Measurements from ENCODE around the gene IFNGR2. TPM values are rescaled to one million over a fixed set of nuclear protein-coding genes. Genes with fewer than 3 reads are reported as not detected.
"Not testable (repeated sequence)": the region's sequence is repeated elsewhere in the genome, so short reads cannot be mapped to it uniquely, and the experiment has no call there.

IFNGR2 gene
- total RNA-seq, 1 experiment from 2014 or later, result 121 TPM

DNA sequence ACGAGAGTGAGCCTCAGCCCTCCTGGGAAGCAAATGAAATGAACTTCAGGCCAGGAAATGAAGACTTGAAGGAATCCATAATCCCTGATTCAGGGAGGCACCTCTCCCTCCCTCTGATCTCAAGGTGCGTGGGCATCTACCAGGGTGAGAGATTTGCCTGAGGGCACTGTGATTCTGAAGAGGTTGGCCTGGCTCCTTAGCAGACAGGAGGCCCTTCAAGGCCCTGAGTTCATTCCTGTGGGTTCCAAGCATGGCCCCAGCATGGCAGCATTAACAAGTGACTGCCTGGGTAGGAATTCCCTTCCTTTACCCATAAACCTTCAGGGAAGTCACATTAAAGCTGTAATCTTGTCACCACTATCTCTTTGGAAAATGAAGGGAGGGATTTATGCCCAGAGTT lies 29.8 kb upstream of the IFNGR2 start:
- in situ Hi-C loops (cut with HindIII; ENCODE audit: low pct_unique_long_range_greater_than_20kb, low sequenced_read_pairs), result no loop called here
- DNase-seq (ENCODE audit: low read depth, low spot score), result no peak

DNA sequence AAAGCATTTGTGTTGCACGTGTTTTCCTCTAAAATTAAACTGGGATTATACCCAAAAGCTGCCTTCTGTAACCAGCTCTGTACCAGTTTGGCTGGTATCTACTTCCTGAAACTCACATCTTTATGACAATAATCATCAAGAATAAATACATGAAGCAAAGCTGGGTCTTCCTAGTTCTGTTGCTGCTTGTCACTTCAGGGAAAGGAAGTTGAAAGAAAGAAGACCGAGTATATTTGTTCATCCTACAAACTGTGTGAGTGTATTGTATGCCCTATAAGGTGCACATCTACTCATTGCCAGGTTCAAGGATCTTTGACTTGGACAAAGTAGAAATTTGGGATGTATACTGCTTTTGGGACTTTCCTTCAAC lies 29.1 kb upstream of the IFNGR2 start:
- in situ Hi-C loops (cut with HindIII; ENCODE audit: low pct_unique_long_range_greater_than_20kb, low sequenced_read_pairs), result no loop called here
- DNase-seq (ENCODE audit: low read depth, low spot score), result no peak

DNA sequence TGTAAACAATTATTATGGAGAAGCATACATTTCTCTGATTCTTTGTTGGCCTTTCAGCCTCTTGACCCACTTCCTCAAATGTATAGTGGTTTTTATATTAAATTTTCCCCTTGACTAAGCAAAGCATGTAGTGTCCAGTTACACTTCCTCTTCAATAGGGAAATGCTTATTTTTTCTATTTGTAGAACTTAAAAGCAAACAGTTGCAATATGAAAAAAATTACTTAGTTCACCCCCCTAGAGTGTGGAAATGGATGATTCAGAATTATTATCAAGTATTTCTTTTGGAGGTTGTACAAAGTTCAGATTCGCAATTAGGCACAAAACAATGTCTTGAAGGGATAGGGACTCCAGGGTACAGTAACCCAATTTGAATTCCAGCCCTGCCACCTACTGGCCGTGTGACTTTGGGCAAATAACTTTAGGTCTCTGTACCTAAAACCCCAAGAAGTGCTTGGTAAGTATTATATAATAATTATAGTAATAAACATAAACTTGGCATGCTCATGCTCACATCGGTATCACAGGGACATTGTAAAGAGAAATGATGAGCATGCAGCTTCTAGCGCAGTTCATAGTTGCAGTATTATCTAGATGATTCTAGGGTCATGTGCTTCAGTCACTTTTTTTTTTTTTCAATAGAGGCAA lies 28.6 kb upstream of the IFNGR2 start:
- in situ Hi-C loops (cut with HindIII; ENCODE audit: low pct_unique_long_range_greater_than_20kb, low sequenced_read_pairs), result no loop called here
- DNase-seq (ENCODE audit: low read depth, low spot score), result peak; percentile 60

DNA sequence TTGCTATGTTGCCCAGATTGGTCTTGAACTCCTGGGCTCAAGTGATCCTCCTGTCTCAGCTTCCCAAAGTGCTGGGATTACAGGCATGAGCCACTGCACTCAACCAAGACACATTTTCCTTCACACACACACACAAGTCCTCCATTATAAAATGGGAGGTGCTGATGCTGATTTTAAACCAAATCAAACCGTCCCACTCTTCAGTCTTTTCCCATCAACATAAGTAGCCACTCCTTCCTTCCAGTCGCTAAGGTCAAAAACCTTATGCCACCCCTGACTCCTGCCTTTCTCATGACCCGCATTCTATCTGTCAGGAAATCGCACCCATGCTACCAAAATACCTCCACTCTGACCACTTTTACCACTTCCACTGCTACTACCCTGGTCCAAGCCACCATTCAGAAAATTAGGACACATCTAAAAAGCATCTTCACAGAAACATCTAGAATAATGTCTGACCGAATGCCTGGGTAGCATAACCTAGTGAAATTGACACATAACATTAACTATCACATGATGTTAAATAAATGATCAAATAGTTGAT lies 28.0 kb upstream of the IFNGR2 start:
- in situ Hi-C loops (cut with HindIII; ENCODE audit: low pct_unique_long_range_greater_than_20kb, low sequenced_read_pairs), result no loop called here
- DNase-seq (ENCODE audit: low read depth, low spot score), result peak; percentile 29

DNA sequence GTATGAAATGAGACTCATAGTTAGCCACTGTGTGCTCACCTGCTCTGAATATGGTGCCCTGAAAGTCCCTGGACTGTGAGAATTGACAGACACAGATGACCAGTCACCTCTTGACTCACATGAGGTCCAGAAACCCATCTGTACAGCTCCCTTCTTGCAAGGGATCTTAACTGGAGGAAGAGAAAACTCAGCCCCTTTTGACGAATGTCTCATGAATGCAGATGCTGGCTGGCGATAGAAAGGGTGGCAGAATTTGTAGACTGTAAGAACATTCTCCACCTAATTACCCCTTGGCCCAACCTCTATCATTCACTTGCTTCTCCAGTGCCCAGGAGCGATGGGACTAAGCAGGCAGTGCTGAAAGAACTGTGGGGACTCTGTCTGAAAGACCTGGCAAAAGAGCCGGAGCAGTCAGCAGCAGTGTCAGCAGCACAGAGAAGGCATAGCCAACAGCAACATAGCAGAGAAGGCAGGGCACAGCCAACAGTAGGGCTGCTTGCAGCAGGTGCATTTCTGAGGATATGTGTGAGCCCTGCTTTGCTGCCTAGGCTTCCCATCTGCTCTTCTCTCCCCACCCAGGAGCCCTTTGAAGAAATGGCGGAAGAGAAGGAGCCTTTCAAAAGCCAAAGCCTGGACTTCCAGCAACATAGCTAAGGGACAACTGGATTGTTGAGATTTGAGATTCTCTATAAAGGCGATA lies 25.8 kb upstream of the IFNGR2 start:
- in situ Hi-C loops (cut with HindIII; ENCODE audit: low pct_unique_long_range_greater_than_20kb, low sequenced_read_pairs), result no loop called here
- DNase-seq (ENCODE audit: low read depth, low spot score), result no peak

DNA sequence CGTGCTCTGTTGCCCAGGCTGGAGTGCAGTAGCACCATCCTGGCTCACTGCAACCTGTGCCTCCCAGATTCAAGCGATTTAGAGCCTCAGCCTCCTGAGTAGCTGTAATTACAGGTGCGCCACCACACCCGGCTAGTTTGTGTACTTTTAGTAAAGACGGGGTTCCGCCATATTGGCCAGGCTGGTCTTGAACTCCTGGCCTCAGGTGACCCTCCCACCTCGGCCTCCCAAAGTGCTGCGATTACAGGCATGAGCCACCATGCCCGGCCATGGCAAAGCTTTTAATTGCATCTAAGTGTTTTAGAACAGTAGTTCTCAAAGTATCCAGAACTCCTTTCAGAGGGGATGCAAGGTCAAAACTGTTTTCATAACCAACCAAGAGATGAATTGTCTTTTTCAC lies 25.1 kb upstream of the IFNGR2 start:
- in situ Hi-C loops (cut with HindIII; ENCODE audit: low pct_unique_long_range_greater_than_20kb, low sequenced_read_pairs), result no loop called here
- no peak for DNase-seq (ENCODE audit: low read depth, low spot score)

DNA sequence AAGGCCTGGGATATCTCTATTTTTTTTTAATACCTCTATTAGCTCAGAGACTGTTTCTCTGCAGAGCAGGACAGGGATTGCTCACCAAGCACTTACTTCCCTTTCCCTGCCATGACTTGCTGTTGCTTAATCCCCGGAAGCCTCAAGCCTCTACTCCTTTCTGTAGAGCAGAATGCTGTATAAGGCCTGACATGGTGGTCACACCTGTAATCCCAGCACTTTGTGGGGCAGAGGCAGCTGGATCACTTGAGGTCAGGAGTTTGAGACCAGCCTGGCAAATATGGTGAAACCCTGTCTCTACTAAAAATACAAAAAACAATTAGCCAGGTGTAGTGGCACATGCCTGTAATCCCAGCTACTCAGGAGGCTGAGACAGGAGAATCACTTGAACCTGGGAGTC lies 23.3 kb upstream of the IFNGR2 start:
- in situ Hi-C loops (cut with HindIII; ENCODE audit: low pct_unique_long_range_greater_than_20kb, low sequenced_read_pairs), result not testable (repeated sequence)
- DNase-seq (ENCODE audit: low read depth, low spot score), result peak; percentile 27

DNA sequence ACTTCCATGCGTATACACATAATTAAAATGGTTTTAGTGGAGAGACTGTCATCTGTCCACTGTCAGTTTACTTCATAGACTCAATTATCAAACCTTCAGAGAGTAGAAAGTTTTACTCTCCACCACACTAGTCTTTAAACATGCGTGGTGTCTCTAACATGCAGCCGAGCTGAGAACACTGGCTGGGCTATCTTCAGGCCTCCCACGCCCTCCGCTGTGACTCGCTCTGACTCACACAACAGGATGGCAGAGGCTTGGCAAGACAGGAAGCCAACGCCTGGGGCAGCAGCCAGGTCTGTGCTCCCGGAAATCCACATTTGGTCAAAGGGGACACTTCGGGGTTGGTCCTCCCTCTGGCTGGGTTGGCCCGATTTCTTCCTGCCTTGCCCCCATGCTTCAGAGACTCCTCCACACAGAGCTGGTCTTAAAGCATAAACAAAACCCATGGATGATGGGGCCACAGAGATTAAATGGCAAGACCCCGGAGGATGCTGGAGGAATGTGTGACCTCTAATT lies 22.7 kb upstream of the IFNGR2 start:
- in situ Hi-C loops (cut with HindIII; ENCODE audit: low pct_unique_long_range_greater_than_20kb, low sequenced_read_pairs), result no loop called here

DNA sequence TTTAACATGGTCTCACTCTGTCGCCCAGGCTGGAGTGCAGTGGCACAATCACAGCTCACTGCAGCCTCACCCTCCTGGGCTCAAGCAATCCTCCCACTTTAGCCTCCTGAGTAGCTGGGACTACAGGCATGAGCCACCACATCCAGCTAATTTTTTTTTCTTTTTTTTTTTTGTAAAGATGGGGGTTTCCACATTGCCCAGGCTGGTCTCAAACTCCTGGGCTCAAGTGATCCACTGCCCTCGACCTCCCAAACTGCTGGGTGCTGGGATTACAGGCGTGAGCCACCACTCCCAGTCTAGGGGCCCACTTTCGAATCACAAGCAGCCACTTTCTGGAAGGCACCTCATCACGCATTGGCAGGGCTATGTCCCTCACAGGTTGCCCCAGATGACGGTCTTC lies 21.8 kb upstream of the IFNGR2 start:
- in situ Hi-C loops (cut with HindIII; ENCODE audit: low pct_unique_long_range_greater_than_20kb, low sequenced_read_pairs); DNase-seq (ENCODE audit: low read depth, low spot score): not testable (repeated sequence)

More for the DNA sequence above, 22.7 kb upstream of the IFNGR2 start:
- peak; percentile 96 for DNase-seq (ENCODE audit: low read depth, low spot score)

DNA sequence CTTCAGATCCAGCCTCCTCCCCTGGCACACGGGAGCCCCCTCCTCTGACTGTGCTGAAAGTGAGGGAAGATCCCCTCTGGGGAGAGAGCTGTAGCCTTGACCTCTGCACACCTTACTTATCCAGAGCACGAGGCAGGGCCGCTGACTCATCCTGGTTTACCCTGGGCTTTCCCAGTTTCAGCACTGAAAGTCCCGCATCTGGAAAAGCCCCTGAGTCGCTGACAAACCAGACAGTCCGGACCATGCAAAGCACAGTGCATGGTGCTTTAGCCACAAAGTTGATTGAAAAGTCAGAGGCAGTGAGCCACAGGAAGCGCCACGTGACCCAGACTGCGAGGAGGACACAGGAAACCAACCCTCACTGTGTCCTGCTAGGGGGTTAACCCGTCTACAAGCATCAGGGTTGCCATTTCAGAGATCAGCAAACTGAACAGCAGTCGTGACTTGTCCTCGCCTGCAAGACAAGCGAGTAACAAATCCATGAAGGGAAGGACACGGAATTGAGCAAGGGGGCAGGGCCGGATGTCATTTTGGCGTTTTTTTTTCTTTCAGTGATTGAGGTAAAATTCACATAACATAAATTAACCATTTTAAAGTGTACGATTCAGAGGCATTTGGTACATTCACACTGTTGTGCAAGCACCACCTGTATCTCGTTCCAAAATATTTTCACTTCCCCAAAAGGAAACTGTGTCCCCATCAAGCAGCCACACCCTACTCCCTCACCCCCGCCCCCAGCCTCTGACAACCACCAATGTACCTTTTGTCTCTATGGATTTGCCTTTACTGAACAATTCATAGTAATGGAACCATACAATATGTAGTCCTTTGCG lies 19.9 kb upstream of the IFNGR2 start:
- DNase-seq (ENCODE audit: low read depth, low spot score), result peak; percentile 37
- in situ Hi-C loops (cut with HindIII; ENCODE audit: low pct_unique_long_range_greater_than_20kb, low sequenced_read_pairs), result no loop called here

DNA sequence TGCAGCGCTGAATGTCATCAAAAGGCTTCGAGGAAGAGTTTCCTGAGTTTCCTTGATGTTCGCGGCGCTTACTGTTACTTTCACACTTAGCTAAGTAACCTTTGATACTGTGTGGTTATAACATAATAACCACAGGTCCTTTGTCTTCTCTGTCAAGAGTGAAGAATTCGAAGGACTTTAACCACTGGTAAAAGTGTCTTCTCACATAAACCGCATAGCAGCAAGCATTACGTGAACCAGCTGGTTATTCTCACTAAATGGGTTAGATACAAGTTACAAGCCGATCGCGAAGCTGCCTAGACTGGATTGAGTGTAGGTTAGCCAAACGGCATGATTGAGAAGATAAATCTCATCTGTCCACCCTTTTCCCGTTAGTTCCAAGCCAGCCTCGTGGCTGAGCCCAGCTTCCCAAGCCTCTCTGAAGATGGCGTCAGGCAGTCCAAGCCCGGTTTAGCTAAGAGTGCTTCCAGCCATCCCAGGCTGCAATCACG lies 18.3 kb upstream of the IFNGR2 start:
- DNase-seq (ENCODE audit: low read depth, low spot score), result no peak
- in situ Hi-C loops (cut with HindIII; ENCODE audit: low pct_unique_long_range_greater_than_20kb, low sequenced_read_pairs), result no loop called here

DNA sequence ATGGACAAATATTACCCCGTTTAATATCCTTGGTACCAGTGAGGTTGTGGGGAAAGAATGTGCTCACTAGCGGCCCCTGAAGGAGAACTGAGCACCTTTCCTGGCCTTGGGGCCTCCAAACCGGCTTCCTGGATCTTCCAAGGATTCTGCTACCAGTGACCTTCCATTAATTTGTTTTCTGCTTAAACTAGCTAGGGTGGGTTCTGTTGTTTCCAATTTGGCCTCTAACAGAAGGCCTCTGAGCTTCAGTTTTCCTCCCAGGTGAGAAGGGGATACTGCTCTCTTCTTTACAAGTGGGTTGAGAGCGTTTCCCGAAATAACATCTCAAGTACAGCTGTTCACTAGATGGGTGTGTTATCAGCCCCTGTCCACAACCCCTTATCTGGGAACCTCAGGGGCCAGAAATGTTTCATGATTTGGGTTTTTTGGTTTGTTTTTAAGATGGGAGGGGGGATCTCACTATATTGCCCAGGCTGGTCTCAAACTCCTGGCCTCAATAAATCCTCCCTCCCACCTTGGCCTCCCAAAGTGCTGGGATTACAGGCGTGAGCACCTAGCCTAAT lies 16.9 kb upstream of the IFNGR2 start:
- in situ Hi-C loops (cut with HindIII; ENCODE audit: low pct_unique_long_range_greater_than_20kb, low sequenced_read_pairs), result no loop called here

DNA sequence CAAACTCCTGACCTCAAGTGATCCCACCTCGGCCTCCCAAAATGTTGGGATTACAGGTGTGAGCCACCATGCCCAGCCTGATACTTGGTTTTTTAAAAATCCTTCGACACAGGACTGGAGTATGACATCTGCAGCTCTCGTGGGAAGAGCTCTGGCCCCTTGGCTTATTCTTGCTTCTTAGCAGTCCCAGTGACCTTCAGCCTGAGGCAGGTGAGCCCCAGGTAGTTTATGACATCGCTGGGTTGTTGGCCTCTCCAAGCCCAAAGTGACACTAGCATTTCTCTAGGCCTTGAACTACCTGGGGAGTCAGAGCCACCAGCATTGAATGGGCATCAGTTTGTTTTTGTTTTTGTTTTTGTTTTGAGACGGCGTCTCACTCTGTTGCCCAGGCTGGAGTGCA lies 15.9 kb upstream of the IFNGR2 start:
- in situ Hi-C loops (cut with HindIII; ENCODE audit: low pct_unique_long_range_greater_than_20kb, low sequenced_read_pairs), result no loop called here
- no peak for DNase-seq (ENCODE audit: low read depth, low spot score)

More for the DNA sequence above, 16.9 kb upstream of the IFNGR2 start:
- peak; percentile 47 for DNase-seq (ENCODE audit: low read depth, low spot score)

DNA sequence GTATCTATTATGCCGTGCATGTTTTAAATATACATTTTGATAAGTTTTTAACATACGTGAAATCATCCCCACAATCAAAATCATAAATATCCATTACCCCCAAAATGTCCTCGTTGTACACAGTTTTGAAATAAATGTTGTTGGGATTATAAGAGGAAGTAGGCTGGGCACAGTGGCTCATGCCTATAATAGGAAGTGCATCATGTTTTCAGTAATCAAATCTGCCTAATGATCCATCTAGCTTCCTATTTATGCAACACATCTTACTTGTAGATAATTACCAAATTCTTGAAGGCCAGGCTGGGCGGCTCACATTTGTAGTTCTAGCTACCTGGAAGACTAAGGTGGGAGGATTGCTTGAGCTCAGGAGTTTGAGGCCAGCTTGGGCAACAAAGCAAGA lies 15.0 kb upstream of the IFNGR2 start:
- DNase-seq (ENCODE audit: low read depth, low spot score), result no peak
- in situ Hi-C loops (cut with HindIII; ENCODE audit: low pct_unique_long_range_greater_than_20kb, low sequenced_read_pairs), result no loop called here

DNA sequence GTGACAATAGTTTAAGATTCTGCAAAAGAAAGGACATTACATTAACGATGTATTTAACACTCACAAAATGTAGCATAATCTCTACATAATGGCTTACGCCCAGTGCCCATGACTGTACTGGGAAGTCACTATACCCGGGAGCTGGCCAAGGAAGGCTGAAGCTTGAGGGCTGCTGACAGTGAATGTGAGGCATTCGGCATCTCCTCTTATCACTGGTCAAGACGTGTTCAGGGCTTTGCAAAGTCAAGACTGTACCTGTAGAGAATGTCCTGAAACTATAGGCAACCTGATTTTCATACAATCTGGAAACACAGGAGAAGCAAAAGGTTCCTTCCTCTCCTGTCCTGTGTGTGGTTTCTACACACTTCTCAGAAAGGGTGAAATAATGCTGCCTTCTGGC lies 12.7 kb upstream of the IFNGR2 start:
- no peak for DNase-seq (ENCODE audit: low read depth, low spot score)
- in situ Hi-C loops (cut with HindIII; ENCODE audit: low pct_unique_long_range_greater_than_20kb, low sequenced_read_pairs), result no loop called here

DNA sequence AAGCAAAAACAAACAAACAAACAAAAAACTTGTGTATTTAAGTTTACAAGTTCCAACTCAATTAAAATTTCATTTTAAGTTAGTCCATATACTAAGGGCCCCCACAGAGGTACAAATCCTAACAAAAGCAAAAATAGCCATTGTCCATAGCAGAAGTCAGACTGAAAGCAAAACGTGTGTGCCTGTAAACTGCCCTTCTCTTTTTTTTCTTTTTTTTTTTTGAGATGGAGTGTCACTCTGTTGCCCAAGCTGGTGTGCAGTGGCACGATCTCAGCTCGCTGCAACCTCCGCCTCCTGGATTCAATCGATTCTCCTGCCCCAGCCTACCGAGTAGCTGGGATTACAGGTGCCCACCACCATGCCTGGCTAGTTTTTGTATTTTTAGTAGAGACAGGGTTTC lies 11.6 kb upstream of the IFNGR2 start:
- in situ Hi-C loops (cut with HindIII; ENCODE audit: low pct_unique_long_range_greater_than_20kb, low sequenced_read_pairs), result no loop called here

DNA sequence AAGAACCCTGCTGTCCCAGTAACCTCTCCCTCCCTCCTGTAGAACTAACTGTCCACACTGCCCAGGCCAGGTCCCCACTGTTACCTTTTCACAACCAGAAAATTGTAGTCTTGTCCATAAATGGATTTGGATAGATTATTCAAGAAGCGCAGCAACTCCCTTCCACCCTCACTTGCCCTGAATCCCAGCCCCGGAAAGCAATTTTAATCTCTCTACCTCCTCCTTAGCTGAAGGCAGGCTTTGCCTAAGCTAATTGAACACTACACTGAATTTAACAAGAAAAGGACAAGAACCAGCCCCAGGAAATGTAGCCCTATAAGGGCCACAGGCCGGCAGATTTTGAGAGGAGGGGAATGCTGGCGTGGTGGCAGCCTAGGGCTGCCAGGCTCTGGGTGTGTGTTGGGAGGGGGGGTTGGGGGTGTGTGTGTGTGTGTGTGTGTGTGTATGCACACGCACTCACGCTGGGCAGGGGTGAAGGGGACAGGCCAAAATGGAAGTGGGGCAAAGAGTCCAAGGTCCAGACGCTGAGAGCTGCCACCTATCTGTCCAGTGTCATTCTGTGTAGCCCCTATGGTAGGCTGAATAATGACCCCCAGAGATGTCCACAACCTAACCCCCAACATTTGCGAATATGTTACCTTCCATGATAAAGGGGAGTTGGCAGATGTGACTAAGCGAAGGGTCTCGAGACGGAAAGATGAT lies 10.8 kb upstream of the IFNGR2 start:
- no peak for DNase-seq (ENCODE audit: low read depth, low spot score)
- in situ Hi-C loops (cut with HindIII; ENCODE audit: low pct_unique_long_range_greater_than_20kb, low sequenced_read_pairs), result no loop called here

More for the DNA sequence above, 11.6 kb upstream of the IFNGR2 start:
- DNase-seq (ENCODE audit: low read depth, low spot score), result no peak
